Stomach (tissue), 9 donors: ENCODE data around the gene PLXNA1. TPM values are rescaled to one million over a fixed set of nuclear protein-coding genes. Genes with fewer than 3 reads are reported as not detected.

ENCODE experiments used
- DNase-seq, 2 donors: peaks; one replicate each; pipeline versions ENCODE4 v3.0.0 to v3.0.0-alpha.2; 2013 to 2019
- H3K27ac ChIP-seq, 5 donors: fragments of 200-600 bp in 4 of 5; sonication (generic) in 4 of 5; one replicate each; pipeline ENCODE4 v1.5.1; 2013 to 2019; ENCODE audit warnings: mild to moderate bottlenecking in 1 of 5, moderate library complexity in 1 of 5
- H3K27me3 ChIP-seq, 3 donors: fragments of 200-600 bp; sonication (generic); one replicate each; pipeline ENCODE4 v1.5.1; 2017 to 2019; ENCODE audit warnings: mixed run types in 1 of 3
- H3K36me3 ChIP-seq, 4 donors: fragments of 200-600 bp; sonication (generic); 1 replicate in 3 of 4; 2 replicates in 1 of 4; pipeline ENCODE4 v1.5.1; 2016 to 2019
- H3K4me1 ChIP-seq, 4 donors: fragments of 200-600 bp; sonication (generic); one replicate each; pipeline ENCODE4 v1.5.1; 2016 to 2019
- H3K4me3 ChIP-seq, 4 donors: fragments of 200-600 bp; sonication (generic) in 3 of 4; one replicate each; pipeline ENCODE4 v1.5.1; 2016 to 2019; ENCODE audit warnings: mild to moderate bottlenecking in 1 of 4
- H3K9me3 ChIP-seq, 4 donors: fragments of 200-600 bp; sonication (generic); one replicate each; pipeline ENCODE4 v1.5.1; 2016 to 2019
- EP300 ChIP-seq: sonication (generic); formaldehyde crosslinking; IDR thresholded peaks from one replicate; pipeline ENCODE4 v1.6.1; 2017; ENCODE audit warnings: antibody characterized with exemption
- POLR2A ChIP-seq, 4 donors: fragments of 450-650 bp; IDR thresholded peaks; one replicate each; pipeline ENCODE4 v1.6.1; 2016; ENCODE audit warnings: antibody characterized with exemption in 4 of 4, control low read depth in 2 of 4, mild to moderate bottlenecking in 1 of 4, moderate library complexity in 1 of 4
- POLR2AphosphoS5 ChIP-seq, 3 donors: sonication (generic); formaldehyde crosslinking; IDR thresholded peaks; one replicate each; pipeline ENCODE4 v1.6.1; 2016; ENCODE audit warnings: antibody characterized with exemption in 3 of 3
- WGBS, 5 donors: extraction: QIAGEN DNeasy Blood & Tissue Kit in 3 of 5; methylation state at CpG; one replicate each; pipeline versions ENCODE4 v1.1.5 to v1.1.7; 2013 to 2018; 5-methylcytosine and 5-hydroxymethylcytosine counted together
- intact Hi-C: fragments of 100-400 bp; cut with DNase I; formaldehyde crosslinking; loops from one replicate; pipeline ENCODE4 v1.15.1; 2023; ENCODE audit warnings: low total_unique reads
- polyA plus RNA-seq, 3 donors: library from polyadenylated mRNA; stranded (reverse); fragments of 200-250 nt; gene quantifications; one replicate each; pipeline ENCODE4 v1.2.3, GENCODE V29; 2013
- total RNA-seq, 5 donors: library from RNA; depleted of rRNA; stranded (reverse); fragments of >200 nt; gene quantifications; one replicate each; pipeline versions ENCODE4 v1.1.0 to v1.2.3, GENCODE V29; 2014 to 2016
- TF ChIP-seq, protein P1 (sequence below), 7 experiments: fragments of 450-650 bp in 4 of 7; fragments of 200-600 bp in 3 of 7; sonication (generic) in 3 of 7; IDR thresholded peaks; one replicate each; pipeline ENCODE4 v1.5.1; 2016 to 2019; ENCODE audit warnings: antibody characterized with exemption in 7 of 7, control low read depth in 2 of 7, mild to moderate bottlenecking in 1 of 7
- donor health status: healthy with polysubstance abuse.
- donor health status: Bipolar disorder and iron deficiency.
- donor health status: healthy.

The PLXNA1 gene
- total and polyA plus RNA-seq, 8 donors: 0.92 to 54.7 (median 13.9) TPM

DNA sequence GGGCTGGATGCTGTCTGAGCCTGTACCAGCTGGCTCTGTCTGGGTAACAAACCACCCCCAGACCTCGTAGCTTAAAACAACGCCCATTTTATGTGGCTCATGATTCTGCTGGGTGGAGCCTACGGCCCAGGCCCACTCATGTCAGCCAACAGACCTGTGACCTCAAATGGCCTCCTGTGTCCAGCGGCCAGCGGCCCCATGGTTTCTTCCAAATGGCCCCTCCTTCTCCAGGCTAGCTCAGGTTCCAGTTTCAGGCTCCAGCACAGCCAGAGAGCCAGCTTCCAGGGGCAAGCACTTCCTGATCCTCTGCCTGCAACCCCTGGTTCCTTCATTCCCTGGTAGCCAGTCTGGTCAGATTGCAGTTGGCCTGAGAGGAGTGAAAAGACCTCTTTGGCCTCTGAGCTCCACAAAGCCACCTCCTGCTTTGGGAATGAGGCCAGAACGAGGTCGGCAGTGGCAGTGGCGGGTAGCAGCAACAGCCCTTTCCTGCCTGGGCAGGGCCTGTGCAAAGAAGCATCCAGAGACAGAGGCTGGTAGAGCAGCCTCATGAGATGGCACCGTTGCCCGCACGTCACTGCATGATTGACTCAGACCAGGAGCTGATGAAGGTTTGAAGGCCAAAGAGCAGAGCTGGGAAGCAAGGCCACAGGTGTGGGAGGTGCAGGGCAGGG, 21.0 kb upstream of the PLXNA1 start:
- Histone ChIP-seq H3K27me3 (no peaks in the 10 kb centered on the region), H3K27ac (peak overlapping the region in 1 of 5 donors; percentile 14), H3K4me3 (no peak overlapping the region), H3K4me1 (peaks cover 0 to 24% (median 9%) of the 10 kb centered on the region in 4 donors), H3K9me3 (no peaks in the 10 kb centered on the region), H3K36me3 (no peaks in the 10 kb centered on the region)
- intact Hi-C loops: no loop called here
- WGBS, 5 donors: 69 to 84% (median 81%) methylated on average over 11 of the region's 11 CpGs
- DNase-seq: no peak
- TF ChIP-seq, protein P1, sequence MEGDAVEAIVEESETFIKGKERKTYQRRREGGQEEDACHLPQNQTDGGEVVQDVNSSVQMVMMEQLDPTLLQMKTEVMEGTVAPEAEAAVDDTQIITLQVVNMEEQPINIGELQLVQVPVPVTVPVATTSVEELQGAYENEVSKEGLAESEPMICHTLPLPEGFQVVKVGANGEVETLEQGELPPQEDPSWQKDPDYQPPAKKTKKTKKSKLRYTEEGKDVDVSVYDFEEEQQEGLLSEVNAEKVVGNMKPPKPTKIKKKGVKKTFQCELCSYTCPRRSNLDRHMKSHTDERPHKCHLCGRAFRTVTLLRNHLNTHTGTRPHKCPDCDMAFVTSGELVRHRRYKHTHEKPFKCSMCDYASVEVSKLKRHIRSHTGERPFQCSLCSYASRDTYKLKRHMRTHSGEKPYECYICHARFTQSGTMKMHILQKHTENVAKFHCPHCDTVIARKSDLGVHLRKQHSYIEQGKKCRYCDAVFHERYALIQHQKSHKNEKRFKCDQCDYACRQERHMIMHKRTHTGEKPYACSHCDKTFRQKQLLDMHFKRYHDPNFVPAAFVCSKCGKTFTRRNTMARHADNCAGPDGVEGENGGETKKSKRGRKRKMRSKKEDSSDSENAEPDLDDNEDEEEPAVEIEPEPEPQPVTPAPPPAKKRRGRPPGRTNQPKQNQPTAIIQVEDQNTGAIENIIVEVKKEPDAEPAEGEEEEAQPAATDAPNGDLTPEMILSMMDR (IDR thresholded peaks at IDR 0.05): no peak
- TF ChIP-seq POLR2AphosphoS5 (IDR thresholded peaks at IDR 0.05): no peak
- no peak for TF ChIP-seq POLR2A (IDR thresholded peaks at IDR 0.05)
- TF ChIP-seq EP300: no peak

DNA sequence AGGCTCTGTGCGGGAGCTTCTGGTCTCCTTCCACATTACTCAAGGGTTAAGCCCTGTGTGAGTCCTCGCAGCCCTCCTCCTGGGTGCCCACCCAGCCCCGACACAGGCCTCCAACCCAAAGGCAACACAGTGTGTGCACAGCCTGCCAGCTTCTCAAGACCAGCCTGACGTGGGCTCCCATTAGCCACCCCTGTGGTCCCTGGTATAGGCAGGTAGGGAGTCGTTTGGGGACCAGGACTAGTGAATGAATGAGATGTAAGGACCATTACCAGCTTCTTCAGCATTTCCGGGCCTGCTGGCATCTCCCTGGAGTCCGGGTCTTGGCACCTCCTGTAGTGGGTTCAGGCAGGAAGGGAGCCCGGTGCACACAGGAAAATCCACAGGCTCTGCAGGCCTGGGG, 20.2 kb upstream of the PLXNA1 start:
- H3K36me3 ChIP-seq: no peaks in the 10 kb centered on the region
- no peak overlapping the region for H3K4me3 ChIP-seq
- TF ChIP-seq POLR2AphosphoS5 (IDR thresholded peaks at IDR 0.05) (no peak), EP300 (no peak), POLR2A (IDR thresholded peaks at IDR 0.05) (no peak)
- TF ChIP-seq, protein P1 (IDR thresholded peaks at IDR 0.05): no peak
- no peaks in the 10 kb centered on the region for H3K27me3 ChIP-seq
- H3K9me3 ChIP-seq: no peaks in the 10 kb centered on the region
- 93 to 98% (median 94%) methylated on average over 6 to 8 of the region's 8 CpGs for WGBS, 5 donors
- DNase-seq: no peak
- H3K4me1 ChIP-seq: peaks cover 0 to 24% (median 9%) of the 10 kb centered on the region in 4 donors
- intact Hi-C loops: no loop called here
- no peak overlapping the region for H3K27ac ChIP-seq

DNA sequence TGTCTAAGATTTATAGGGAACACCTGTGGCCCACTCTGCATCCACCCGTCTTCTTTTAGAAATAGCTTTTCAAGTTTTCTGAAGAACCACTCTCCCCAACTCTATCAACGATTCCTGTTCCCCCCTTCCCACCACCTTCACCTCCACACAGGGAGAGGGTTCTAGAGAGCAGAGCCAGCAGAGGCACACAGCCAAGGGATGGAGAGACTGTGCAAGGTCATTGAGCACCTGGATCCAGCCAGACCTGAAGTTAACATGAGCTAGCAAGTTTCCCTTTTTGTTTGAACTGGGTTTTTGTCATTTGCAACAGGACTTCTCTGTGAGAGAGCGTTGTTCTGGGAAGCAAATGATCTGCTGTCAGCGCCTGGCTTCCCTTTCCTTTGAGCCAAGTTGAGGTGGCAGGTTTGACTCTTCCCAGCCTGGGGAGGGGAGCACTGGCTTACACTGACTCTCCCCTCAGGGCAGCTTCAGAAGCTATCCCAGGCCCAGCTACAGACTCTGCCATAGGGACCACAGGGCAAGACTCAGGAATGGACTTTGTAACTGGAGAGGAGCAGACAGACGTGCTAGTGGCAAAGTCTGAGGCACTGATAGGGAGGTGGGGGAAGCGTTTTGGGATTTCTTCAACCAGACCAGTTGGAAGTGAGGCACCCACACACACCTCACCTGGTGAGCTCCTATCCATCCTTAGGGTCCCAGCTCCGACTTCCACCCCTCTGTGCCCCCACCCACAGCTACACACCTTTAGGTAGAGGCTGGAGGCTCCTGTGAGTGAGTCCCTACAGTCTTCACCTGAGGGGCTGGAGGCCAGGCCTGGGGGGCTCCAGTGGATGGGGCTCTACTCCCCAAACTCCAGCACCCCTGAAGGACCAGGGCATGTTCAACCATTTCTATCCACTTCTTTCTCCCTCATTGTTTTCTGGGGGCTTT, 19.4 kb upstream of the PLXNA1 start:
- H3K36me3 ChIP-seq: no peaks in the 10 kb centered on the region

GRCh38 chr3:126964261-126964660, 18.7 kb upstream of the PLXNA1 start:
- Histone ChIP-seq H3K9me3 (no peaks in the 10 kb centered on the region), H3K4me1 (peaks cover 0 to 24% (median 9%) of the 10 kb centered on the region in 4 donors), H3K27ac (no peak overlapping the region), H3K36me3 (no peaks in the 10 kb centered on the region), H3K27me3 (no peaks in the 10 kb centered on the region), H3K4me3 (no peak overlapping the region)
- TF ChIP-seq, protein P1 (IDR thresholded peaks at IDR 0.05): no peak
- no peak for TF ChIP-seq POLR2AphosphoS5 (IDR thresholded peaks at IDR 0.05)
- no peak for TF ChIP-seq EP300
- TF ChIP-seq POLR2A (IDR thresholded peaks at IDR 0.05): no peak
- DNase-seq: no peak
- intact Hi-C loops: no loop called here
- whole genome bisulfite sequencing, 5 donors: 74 to 88% (median 85%) methylated on average over 7 of the region's 7 CpGs

More for the DNA sequence above, 19.4 kb upstream of the PLXNA1 start:
- WGBS, 5 donors: 80 to 92% (median 90%) methylated on average over 7 of the region's 7 CpGs
- Histone ChIP-seq H3K4me3 (no peak overlapping the region), H3K9me3 (no peaks in the 10 kb centered on the region), H3K27ac (no peak overlapping the region), H3K27me3 (no peaks in the 10 kb centered on the region), H3K4me1 (peaks cover 0 to 24% (median 9%) of the 10 kb centered on the region in 4 donors)
- DNase-seq: no peak
- TF ChIP-seq EP300: no peak
- intact Hi-C loops: no loop called here
